ENCODE results near the gene ATXN10.

The ATXN10 gene

GRCh38 chr22:45777046-45777851, 105.6 kb downstream of the ATXN10 start:
- no peak overlapping the region for H3K4me3 ChIP-seq (ENCODE audit: control insufficient read depth, low read depth, low read length)
- no peak for TF ChIP-seq CTCF (conservative IDR thresholded peaks at IDR 0.05; ENCODE audit: control insufficient read depth, insufficient read depth, low read depth, low read length)
- DNase-seq (ENCODE audit: low read depth) = no peak

GRCh38 chr22:45777852-45778375, 106.3 kb downstream of the ATXN10 start:
- no peak for TF ChIP-seq CTCF (conservative IDR thresholded peaks at IDR 0.05; ENCODE audit: control insufficient read depth, insufficient read depth, low read depth, low read length)
- DNase-seq (ENCODE audit: low read depth) = no peak
- H3K4me3 ChIP-seq (ENCODE audit: control insufficient read depth, low read depth, low read length) = no peak overlapping the region

- DNase-seq (ENCODE audit: low read depth) = no peak
- TF ChIP-seq CTCF (conservative IDR thresholded peaks at IDR 0.05; ENCODE audit: control insufficient read depth, insufficient read depth, low read depth, low read length) = no peak
- no peak overlapping the region for H3K4me3 ChIP-seq (ENCODE audit: control insufficient read depth, low read depth, low read length)
Observed at GRCh38 chr22:45781459-45781858, 109.8 kb downstream of the ATXN10 start.

- peak; percentile 17 for DNase-seq (ENCODE audit: low read depth)
Observed at GRCh38 chr22:45781966-45782365, 110.3 kb downstream of the ATXN10 start.

GRCh38 chr22:45783021-45783420, 111.4 kb downstream of the ATXN10 start:
- no peak for DNase-seq (ENCODE audit: low read depth)
- TF ChIP-seq CTCF (conservative IDR thresholded peaks at IDR 0.05; ENCODE audit: control insufficient read depth, insufficient read depth, low read depth, low read length) = no peak
- no peak overlapping the region for H3K4me3 ChIP-seq (ENCODE audit: control insufficient read depth, low read depth, low read length)

More at GRCh38 chr22:45781966-45782365, 110.3 kb downstream of the ATXN10 start:
- H3K4me3 ChIP-seq (ENCODE audit: control insufficient read depth, low read depth, low read length) = no peak overlapping the region
- TF ChIP-seq CTCF (conservative IDR thresholded peaks at IDR 0.05; ENCODE audit: control insufficient read depth, insufficient read depth, low read depth, low read length) = no peak

- no peak overlapping the region for H3K4me3 ChIP-seq (ENCODE audit: control insufficient read depth, low read depth, low read length)
- no peak for DNase-seq (ENCODE audit: low read depth)
- TF ChIP-seq CTCF (conservative IDR thresholded peaks at IDR 0.05; ENCODE audit: control insufficient read depth, insufficient read depth, low read depth, low read length) = no peak
Observed at GRCh38 chr22:45783690-45784089, 112.1 kb downstream of the ATXN10 start.

Data from fibroblast of mammary gland (primary cell).